ENCODE data around the gene POLL. TPM values are rescaled to one million over a fixed set of nuclear protein-coding genes. Genes with fewer than 3 reads are reported as not detected.

POLL gene
- total and polyA plus RNA-seq, 2 of the 4 experiments (the other 2 are of a cell fraction): 6.3 to 23.7 TPM

DNA sequence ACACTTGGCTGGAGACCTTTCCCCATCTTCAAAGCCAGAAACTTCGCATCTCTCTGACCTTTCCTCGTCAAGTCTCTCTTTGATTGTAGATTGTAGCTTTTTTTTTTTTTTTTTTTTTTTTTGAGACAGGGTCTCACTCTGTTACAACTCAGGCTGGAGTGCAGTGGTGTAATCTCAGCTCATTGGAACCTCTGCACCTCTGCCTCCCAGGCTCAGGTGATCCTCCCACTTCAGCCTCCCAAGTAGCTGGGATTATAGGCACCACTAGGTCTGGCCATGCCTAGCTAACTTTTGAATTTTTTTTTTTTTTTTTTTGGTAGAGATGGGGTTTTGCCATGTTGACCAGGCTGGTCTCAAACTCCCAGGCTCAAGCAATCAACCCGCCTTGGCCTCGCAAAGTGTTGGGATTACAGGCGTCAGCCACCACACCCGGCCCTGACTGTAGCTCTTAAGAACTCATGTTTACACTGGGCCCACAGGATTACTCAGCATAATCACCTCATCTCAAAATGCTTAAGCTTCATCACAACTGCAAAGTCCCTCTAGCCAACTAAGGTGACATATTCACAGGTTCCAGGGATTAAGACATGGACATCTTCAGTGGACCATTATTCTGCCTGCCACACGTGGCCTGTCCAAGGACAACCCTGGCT lies 11.7 kb downstream of the POLL start:
- Histone ChIP-seq H2BK120ac (ENCODE audit: low read depth, low read length) (no peak overlapping the region), H3K9me1 (ENCODE audit: insufficient read depth, low read length) (peaks cover 3% of the 10 kb centered on the region; the same call in 1 of the 2 replicates), H3K9me3 (ENCODE audit: control insufficient read depth, insufficient read depth, low read length) (peaks cover 7% of the 10 kb centered on the region), H2BK20ac (ENCODE audit: low read depth, low read length) (no peak overlapping the region), H4K20me1 (ENCODE audit: insufficient read depth, low read length) (no peaks in the 10 kb centered on the region), H3K18ac (ENCODE audit: low read depth, low read length) (no peak overlapping the region), H3K27me3 (ENCODE audit: control insufficient read depth, insufficient read depth, low read length) (no peaks in the 10 kb centered on the region), H4K91ac (ENCODE audit: insufficient read depth, low read depth, low read length) (no peak overlapping the region), H3K4me3 (ENCODE audit: insufficient read depth, low read depth, low read length) (no peak overlapping the region), H3K14ac (replicated peaks; ENCODE audit: low read depth, low read length) (no peak overlapping the region), H2BK15ac (ENCODE audit: low read depth, low read length) (no peak overlapping the region), H3K56ac (ENCODE audit: extremely low read depth, insufficient read depth, low read length) (no peak overlapping the region), H3K4ac (ENCODE audit: low read depth, low read length) (no peak overlapping the region), H3K27ac (ENCODE audit: insufficient read depth, low read length) (no peak overlapping the region), H2BK5ac (ENCODE audit: low read depth, low read length, poor library complexity, severe bottlenecking) (no peak overlapping the region), H2AFZ (replicated peaks; ENCODE audit: low read length, poor library complexity) (no peak overlapping the region), H3K23ac (ENCODE audit: low read depth, low read length) (no peak overlapping the region), H3K79me1 (ENCODE audit: low read depth in 1 of 2, low read length in 2 of 2) (no peaks in the 10 kb centered on the region), H3K36me3 (ENCODE audit: control insufficient read depth, insufficient read depth, low read length) (peaks cover 24% of the 10 kb centered on the region; the same call in 1 of the 2 replicates), H2AK9ac (replicated peaks; ENCODE audit: low read depth, low read length, poor library complexity) (no peak overlapping the region), H3K9ac (ENCODE audit: low read depth, low read length) (no peak overlapping the region), H4K5ac (ENCODE audit: low read depth, low read length) (no peak overlapping the region), H4K8ac (ENCODE audit: low read depth in 2 of 2, low read length in 2 of 2) (no peak overlapping the region), H3K4me2 (ENCODE audit: low read depth, low read length) (no peak overlapping the region), H2AK5ac (ENCODE audit: low read depth, low read length) (no peak overlapping the region), H3K4me1 (ENCODE audit: control insufficient read depth, insufficient read depth, low read length) (no peaks in the 10 kb centered on the region)
- no CpG with 5 or more reads among the region's 7 CpGs for WGBS, 2 experiments (ENCODE audit: extremely low coverage in 2 of 2, insufficient read length in 1 of 2)
- ATAC-seq (ENCODE audit: low read depth): peak; percentile 31; the same call in 1 of the 2 replicates
- dilution Hi-C loops (cut with HindIII; ENCODE audit: low sequenced_read_pairs, unreplicated experiment) (no loop called here), in situ Hi-C loops (cut with MboI; ENCODE audit: low sequenced_read_pairs) (no loop called here), intact Hi-C loops (cut with micrococcal nuclease) (no loop called here)
- POLR2A ChIA-PET (ENCODE audit: unreplicated experiment): interaction anchor here (0.6 kb wide), 1 partner anchor 284 kb away, joined by 4 read pairs; no protein-coding TSS in a partner anchor
- BruUV-seq (replicated peaks): no TSS peak
- DNase-seq: peak; percentile 38
- CTCF ChIA-PET: no interaction called here
- TF ChIP-seq NFE2L2 (IDR thresholded peaks at IDR 0.05; ENCODE audit: low read depth, low read length) (peak; percentile 29; the same call in 1 of the 2 replicates), FOS (IDR thresholded peaks at IDR 0.05; ENCODE audit: low read depth, low read length) (no peak)

All from IMR-90 (cell line).